GM18499 (cell line): ENCODE measurements around the gene PPM1H.
"Not testable (repeated sequence)": the region's sequence is repeated elsewhere in the genome, so short reads cannot be mapped to it uniquely, and the experiment has no call there.

ENCODE experiments used
- ATAC-seq: cut with Tn5 transposase; IDR thresholded peaks from one replicate; pipeline ENCODE4 v1.9.1; 2021; ENCODE audit warnings: moderate number of reproducible peaks; ENCODE audit not compliant: insufficient read depth, unreplicated experiment

The PPM1H gene

DNA sequence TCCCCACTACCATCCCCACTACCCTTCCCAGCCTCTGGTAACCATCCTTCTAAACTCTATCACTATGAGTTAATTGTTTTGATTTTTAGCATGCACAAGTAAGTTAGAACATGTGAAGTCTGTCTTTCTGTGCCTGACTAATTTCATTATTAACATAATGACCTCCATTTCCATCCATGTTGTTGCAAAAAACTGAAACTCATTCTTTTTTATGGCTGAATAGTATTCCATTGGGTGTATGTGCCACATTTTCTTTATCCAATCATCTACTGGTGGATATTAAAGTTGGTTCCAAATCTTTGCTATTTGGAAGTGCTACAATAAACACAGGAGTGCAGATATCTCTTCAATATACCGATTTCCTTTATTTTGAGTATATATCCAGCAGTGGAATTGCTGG lies 13.2 kb upstream of the PPM1H start:
- no peak for ATAC-seq

DNA sequence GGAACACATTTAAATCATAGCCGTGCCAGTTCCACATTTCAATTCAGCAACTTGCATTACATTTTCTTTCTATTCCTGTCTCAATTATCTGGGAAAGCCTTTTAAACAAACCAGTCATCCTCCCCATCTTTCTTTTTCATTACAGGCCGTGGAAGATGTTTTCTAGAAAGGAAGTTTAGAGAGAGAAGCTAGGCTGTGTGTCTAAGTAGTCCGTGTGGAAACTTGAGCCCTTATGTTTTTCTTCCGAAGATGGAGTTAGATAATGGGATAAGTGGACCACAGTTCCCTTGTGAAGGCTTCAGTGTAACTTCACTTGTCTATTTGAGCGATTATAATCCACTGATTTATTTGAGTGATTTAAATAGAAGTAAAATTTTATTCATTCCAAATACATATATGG lies 12.4 kb upstream of the PPM1H start:
- ATAC-seq: no peak

DNA sequence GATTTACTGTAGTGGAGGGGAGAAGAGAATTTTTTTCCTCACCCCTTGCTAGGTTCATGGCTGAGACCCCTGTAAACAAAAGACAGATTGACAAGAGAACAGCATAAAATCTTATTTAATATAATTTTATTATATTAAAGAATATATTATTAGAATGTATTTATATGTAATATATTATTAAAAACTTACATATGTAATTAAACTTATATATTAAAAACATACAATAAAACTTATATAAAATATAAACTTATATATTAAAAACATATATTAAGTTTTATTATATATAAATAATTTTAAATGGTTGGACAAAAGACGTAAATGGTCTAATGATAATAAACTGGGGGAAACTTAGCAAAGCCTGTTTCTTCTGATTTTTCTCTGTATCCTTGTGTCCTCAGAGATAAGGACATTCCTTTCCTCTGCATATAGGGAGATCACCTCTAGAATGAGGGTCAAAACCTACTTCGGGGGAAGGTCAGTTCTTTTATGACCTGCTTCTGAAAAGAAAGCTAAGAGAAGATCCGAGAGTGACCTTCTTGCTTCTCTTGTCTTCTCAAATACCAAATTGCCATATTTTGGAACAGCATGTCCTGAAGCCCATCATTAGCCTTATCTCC lies 8.9 kb upstream of the PPM1H start:
- no peak for ATAC-seq

DNA sequence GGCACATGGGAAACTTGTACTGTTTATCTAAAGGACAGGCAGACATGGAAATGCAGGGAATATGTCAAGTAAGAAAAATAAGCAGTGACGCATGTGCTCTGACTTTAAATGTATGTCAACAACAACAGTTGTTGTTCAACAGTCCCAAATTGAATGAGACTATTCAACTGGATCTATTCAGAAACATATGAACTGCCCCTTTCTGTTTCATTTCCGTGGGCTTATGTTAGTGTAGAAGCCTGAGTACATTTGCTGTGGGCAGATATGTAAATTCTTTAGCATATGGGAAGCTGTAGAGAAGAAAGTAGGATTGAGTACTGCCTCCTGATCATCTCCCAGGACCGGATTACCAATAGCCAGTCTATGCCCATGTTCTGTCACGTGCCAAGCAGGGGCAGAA lies 7.4 kb upstream of the PPM1H start:
- not testable (repeated sequence) for ATAC-seq

DNA sequence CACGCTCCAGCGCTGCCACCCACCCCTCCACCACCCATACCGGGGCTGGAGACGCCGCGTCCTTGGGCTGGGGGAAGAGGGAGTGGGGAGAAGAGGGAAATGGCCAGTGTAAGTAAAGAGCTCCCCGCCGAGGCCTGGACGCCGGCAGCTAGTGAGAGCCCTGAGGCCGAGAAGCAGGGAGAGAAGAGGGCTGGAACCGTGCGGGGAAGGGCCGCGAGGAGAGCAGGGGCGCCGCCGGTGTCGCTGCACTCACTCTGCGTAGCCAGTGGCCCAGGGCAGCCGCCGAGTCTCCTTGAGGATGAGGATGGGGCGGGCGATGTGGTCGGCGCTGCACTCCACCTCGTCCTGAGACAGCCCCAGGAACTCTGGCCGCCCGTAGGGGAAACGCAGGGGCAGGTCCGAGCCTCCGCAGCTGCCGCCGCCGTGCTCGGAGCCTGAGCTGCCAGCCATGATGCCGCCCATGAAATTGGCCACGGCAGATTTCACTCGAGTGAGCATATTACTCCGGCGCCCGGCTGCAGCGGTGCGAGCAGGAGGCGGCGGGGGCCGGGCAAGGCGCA lies 631 bp downstream of the PPM1H start:
- ATAC-seq: peak; percentile 25

DNA sequence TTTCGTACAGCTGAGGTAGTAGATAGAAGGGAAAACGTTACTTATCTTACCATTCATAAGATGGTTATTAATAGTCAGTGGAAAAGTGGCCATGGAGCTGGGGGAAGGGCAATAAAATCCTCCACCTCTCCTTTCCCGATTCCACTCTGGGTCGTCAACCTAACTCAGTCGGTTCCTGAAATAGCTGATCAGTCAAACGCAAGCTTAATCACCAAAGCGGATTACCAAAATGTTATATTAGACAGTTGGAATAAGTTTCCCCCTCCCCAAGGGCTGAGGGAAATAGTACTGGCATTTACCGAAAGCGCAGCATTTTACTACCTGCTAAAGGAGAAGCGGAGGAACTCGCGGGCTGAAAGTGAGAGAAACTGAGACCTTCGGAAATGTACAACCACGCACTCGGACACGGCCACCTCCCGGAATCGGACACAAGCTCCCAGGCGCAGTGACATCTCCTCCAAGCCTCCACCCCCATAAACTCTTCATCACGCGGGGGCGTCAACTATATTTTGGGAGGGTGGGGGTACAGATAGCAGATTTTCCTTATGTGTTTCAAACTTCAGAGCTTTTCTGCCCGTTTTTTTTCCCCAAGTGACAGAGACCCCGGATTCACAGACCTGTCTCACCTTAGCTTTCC lies 1.2 kb downstream of the PPM1H start:
- no peak for ATAC-seq

DNA sequence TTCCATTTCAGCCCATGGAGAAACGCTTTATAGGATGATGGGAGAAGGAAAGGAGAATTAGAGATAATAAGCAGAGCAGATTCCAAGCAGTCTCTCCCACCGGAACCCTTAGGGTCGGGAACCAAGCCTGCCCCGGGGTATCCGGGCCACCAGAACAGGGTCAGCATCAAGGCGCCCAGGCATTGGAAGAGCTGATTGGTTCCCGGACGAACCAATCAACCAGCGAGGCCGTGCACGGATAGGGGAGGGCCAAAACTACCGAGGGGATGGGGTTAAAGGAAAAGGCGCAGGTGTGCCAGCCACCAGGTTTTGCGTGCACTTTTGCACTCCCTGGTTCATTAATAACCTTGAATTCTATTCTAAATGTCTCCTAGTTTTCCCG lies 1.7 kb downstream of the PPM1H start:
- no peak for ATAC-seq

DNA sequence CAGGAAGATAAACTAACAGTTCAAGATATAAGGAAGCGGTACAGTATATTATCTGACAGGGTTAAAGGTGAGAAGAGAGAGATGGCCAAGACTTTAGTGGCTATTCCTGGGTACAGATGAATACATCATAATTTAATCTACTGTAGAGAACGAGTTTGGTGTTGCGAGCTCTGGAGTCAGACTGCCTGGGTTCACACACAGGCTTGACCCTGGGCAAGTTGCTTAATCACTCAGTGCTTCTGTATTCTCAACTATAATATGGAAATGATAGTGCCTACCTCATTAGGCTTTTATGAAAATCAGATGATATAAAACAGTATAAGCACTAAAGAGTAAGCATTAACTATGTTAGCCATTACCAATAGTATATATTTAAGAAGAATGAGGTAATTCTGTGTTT lies 3.5 kb downstream of the PPM1H start:
- no peak for ATAC-seq

DNA sequence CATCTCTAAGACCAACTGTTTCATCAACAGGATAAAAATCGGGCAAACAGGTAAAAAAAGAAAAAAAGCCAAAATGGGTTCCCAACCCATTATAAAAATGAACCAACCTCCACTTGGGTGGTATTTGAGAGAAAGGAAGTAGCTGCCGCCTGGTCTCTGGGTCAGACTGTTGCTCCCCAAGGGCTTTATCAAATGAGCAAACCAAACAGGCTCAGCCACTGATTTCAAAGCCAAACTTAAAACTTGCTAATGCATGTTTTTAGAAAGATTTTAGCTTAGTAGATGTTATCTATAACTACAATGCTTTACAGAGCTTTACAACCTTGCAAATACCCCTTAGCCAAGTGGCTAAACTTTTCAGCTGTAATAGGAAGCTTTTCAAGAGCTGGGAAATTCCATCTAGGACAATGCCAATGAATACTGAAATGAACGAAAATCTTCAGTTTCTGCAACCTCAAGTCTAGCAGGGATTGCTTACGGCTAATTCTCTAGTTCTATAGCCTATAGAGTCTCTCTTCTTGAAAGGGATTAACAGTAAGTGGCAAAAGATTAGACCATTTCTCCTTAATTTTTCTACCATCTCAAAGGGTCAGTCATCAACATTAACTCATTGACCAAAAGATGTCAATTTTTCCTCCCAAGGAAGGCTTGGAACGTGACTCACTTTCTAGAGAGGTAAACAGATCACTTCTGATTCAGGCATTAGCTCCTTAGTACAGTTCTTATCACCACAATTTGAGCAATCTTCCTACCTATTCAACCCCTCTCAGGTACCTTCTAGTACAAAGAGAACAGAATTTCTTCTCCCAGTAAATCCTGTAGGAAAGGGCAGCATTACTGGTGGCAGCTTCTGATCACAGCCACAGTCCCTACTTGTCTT lies 4.2 kb downstream of the PPM1H start:
- no peak for ATAC-seq

DNA sequence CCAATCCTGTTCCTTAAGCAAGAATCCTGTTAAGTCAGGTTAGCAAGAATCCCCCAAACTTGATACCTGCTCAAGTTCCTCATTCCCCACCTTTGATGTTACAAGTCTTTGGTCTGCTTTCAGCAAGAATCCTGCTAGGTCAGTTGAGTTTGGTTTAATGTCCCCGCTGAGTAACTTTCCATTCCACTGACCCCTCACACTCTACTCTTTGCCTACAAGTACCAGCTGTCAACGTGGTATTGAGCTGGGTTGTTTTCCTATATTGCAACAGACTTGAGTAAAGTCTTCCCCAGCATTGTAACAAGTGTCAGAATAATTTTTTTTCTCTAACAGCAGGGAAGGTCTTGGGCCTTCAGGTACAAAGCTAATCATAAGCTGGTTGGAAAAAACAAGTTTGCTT lies 6.3 kb downstream of the PPM1H start:
- no peak for ATAC-seq

DNA sequence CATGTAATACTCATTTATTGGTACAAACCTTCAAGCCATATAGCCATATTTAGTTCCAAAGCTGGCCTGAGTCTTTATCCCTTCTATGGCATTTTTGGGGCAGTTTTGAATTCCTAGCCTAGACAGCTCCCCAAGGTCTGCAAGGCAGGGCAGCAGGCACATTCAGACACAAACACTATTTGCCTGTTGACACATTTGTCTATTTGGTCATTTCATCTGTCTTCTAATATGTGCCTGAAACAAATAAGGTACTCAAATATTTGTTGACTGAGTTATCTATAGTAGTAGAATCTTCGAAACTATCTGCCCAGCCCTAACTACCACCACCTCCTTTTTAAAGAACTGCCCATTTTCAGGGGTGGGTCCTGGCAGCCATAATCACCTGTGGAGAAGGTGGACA lies 9.3 kb downstream of the PPM1H start:
- ATAC-seq: no peak

DNA sequence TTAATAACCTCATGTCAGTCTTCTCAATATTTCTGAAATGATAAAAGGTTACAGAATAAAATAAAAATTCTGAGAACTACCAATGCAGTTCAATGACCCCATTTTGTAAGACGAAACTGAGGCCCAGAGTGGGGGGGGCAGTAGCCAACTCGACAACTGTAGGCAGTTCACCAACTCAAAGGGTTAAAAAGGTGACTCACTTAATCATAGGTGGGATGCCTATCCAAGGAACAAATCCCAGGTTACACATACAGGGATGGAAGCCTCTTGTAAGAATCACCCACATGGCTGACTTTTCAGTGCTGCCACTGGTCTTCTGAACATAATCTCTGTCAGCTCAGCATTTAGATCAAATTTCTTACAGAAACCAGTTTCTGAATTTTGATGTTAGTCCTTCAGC lies 10.9 kb downstream of the PPM1H start:
- ATAC-seq: no peak

DNA sequence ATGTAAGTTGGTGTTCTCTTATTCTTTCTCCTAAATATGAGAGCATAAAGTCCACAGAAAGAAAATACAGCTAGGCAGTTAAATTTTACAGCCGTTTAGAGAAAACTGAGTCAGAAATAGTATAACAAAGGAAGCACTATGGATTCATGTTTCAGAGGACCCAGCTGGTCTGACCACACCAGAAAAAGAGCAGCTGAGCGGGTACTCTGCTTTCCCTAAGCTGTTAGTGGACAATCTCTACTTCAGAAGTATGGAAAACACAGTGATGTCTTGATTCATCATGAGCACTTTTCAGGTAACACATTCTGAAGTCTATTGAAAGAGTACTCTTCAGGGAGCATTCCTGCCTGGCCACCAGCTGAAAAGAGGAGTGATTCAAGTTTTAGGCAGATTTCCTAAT lies 12.4 kb downstream of the PPM1H start:
- no peak for ATAC-seq

DNA sequence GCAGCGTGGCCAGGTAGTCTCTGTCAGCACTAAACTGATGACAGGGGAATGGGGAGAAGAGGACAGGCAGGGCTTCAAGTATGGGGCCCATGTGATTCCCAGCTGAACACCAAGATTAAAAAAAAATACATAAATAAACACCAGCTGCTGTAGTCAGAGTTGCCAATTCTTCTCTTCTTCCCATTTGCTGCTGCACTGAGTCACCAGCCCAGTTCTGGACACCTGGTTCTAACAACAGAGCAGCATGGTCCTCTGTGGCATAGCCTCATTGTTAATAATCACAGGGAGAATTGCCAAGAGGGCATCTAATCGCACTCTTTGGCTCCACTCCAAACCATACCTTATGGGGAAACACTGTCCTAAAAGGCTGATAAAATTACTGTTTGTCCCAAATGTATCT lies 15.1 kb downstream of the PPM1H start:
- ATAC-seq: no peak

DNA sequence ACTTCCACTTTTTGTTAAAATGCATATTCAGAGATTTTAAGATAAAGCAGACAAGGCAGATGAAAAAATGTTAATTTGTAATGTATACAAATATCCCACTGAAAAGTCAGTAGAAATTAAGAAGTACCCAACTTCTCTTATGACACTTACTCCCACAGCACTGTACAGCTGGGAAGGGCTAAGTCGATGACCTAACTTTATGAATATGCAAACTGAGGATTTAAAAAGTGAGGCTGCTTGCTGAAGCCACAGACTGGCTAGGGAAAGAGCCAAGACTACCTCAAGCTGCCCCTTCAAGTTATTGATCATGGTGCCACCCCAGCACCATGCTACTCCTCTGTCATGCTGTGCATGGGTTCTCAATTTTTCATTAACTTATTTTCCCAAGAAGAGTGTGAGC lies 17.0 kb downstream of the PPM1H start:
- ATAC-seq: no peak

DNA sequence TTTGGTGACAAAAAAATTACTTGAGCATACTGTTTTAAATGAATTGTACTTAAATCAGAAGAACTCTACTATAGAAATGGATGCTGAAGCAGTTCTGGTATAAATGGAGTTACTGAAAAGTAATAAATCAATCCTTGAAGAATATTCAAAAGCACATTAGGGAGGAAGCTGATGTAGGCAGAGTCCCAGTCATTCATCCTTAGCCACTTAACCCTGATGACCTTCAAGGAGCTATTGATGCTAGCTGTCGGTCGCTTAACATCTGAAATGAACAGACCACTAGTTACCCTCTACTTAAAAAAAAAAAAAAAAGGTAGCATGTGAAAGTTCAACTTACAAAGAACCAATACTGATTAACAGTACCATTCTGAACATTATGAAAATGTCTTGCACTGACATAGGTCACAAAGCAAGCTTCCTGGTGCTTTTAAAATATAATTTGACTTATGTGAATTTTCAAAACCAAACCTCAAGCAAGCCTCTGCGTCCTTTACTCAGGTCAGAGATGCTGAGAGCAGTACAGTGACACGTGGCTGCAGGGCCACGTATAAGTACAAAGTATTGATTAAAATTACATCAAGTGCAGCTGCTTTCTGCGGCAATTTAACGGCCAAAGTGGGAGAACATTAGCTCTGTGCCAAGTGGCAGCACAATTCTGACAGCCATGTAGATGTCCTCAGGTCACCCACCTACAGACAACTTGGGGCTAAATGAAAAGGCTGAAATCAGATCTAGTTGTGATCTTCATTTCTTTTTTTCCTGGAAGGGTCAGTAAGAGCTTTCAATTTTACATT lies 18.1 kb downstream of the PPM1H start:
- no peak for ATAC-seq

DNA sequence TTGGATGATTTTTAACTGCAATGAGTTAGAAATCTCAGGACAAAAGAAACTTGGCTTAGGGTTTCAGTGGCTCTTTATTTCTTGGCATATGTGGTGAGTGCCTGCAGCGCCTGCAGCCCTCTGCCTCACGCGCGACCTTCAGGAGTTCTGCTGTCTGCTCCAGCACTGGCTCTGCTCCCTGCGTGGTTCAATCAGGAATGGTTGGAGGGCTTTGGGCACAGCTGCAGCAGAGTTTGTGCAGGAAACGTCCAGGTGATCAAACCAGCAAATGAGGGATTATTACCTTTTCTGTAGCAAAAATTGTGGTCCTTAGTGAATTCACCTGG lies 19.8 kb downstream of the PPM1H start:
- no peak for ATAC-seq

DNA sequence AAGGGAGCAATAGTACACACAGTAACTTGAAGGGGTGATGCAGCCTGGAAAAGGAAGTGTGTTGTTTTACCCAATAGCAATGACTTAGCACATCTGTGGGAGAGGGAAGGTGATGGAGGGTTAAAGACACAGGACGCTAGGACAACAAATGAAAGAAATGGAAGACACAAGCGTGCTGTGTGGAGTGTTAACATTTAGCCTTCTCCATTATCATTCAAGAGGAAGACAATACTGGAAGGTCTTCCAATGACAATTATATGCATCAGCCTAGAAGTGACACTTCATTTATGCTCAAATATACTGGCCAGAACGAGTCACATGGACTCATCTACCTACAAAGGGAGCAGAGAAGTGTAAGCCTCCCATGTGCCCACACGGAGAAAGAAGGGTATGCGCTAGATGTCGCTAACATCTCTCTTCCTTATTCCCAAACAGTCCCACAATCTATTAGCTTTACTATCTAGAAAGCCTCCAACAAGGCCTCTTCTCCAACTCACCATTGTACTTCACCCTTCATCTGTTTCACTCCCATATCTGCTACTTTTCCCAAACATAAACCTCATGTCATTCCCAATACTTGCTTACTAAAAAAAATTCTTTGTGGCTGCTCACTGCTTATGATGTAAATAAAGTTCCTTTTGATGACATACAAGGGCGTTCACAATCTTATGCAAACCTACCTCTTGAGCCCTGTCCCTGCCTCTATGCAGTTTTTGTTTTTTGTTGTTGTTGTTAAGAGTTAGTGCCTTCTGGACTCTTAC lies 20.3 kb downstream of the PPM1H start:
- no peak for ATAC-seq

DNA sequence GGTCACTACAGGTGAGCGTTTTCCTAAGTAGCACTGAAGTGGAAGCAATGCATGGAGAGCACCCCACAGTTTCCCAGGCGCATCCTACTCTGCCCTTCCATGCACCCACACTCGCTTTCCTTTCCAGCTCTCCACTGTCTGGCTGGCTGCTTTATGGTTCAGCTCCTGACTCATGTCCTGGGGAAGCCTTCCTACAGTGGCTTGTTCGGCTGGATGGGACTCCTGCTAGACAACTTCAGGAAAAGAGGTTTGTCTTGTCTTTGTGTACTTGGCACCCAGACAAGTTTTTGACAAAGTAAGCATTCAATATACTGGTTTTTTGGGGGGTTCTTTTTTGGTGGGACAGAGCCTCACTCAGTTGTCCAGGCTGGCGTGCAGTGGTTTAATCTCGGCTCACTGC lies 21.6 kb downstream of the PPM1H start:
- no peak for ATAC-seq

DNA sequence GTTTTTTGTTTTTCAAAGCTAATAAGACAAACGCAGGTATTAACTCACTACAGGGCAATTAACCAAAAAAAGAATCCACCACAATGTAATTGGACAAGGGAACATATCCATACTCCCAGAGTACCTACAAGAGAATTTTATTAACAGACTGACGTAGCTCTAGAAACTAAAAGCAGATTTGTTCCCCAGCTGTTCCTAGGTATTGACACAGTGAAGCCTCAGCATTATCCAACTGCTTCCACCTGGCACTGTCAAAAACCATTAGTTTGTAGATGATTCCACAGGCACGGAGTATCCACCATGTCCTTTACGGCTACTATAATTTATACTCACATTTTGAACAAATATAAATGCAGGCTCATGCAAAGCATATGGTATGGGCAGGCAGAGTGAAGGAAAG lies 22.3 kb downstream of the PPM1H start:
- no peak for ATAC-seq
